Ishikawa (cell line): ENCODE data around the gene FZD7.

ENCODE experiments used
- CEBPB ChIP-seq: IDR thresholded peaks from 2 replicates; pipeline ENCODE4 v1.6.1; 2012
- CREB1 ChIP-seq: IDR thresholded peaks from 2 replicates; pipeline ENCODE4 v1.6.1; 2012; ENCODE audit warnings: low read depth
- EGR1 ChIP-seq: IDR thresholded peaks from 2 replicates; pipeline ENCODE4 v1.6.1; 2012
- EP300 ChIP-seq: IDR thresholded peaks from 2 replicates; pipeline ENCODE4 v1.6.1; 2012; ENCODE audit warnings: borderline replicate concordance
- FOXM1 ChIP-seq: IDR thresholded peaks from 2 replicates; pipeline ENCODE4 v1.6.1; 2012; ENCODE audit warnings: low read depth, borderline replicate concordance
- MAX ChIP-seq: IDR thresholded peaks from 2 replicates; pipeline ENCODE4 v1.6.1; 2012
- NFIC ChIP-seq: IDR thresholded peaks from 2 replicates; pipeline ENCODE4 v1.6.1; 2012
- RAD21 ChIP-seq: IDR thresholded peaks from 2 replicates; pipeline ENCODE4 v1.6.1; 2012; ENCODE audit warnings: low read depth
- REST ChIP-seq: IDR thresholded peaks from 2 replicates; pipeline ENCODE4 v1.6.1; 2012; ENCODE audit warnings: low read depth, mild to moderate bottlenecking
- TAF1 ChIP-seq: IDR thresholded peaks from 2 replicates; pipeline ENCODE4 v1.6.1; 2012; ENCODE audit warnings: low read depth, mild to moderate bottlenecking
- TCF12 ChIP-seq: IDR thresholded peaks from 2 replicates; pipeline ENCODE4 v1.6.1; 2012; ENCODE audit warnings: low read depth
- TEAD4 ChIP-seq: IDR thresholded peaks from 2 replicates; pipeline ENCODE4 v1.6.1; 2012
- USF1 ChIP-seq: IDR thresholded peaks from 2 replicates; pipeline ENCODE4 v1.6.1; 2012
- YY1 ChIP-seq: IDR thresholded peaks from 2 replicates; pipeline ENCODE4 v1.6.1; 2012; ENCODE audit warnings: low read depth
- ZBTB7A ChIP-seq: IDR thresholded peaks from 2 replicates; pipeline ENCODE4 v1.6.1; 2012; ENCODE audit warnings: low read depth

FZD7 gene

GRCh38 chr2:202014759-202015211, 18.9 kb upstream of the FZD7 start:
- TF ChIP-seq EP300 (no peak), RAD21 (no peak), TCF12 (no peak), USF1 (no peak), TEAD4 (no peak), MAX (no peak), CREB1 (no peak), YY1 (no peak), REST (no peak), EGR1 (no peak), ZBTB7A (no peak), NFIC (no peak), CEBPB (no peak)

GRCh38 chr2:202015471-202015870, 18.2 kb upstream of the FZD7 start:
- TF ChIP-seq EGR1 = no peak
- no peak for TF ChIP-seq TEAD4
- TF ChIP-seq MAX = no peak
- TF ChIP-seq USF1 = no peak
- TF ChIP-seq YY1 = no peak
- no peak for TF ChIP-seq NFIC
- no peak for TF ChIP-seq TCF12
- no peak for TF ChIP-seq ZBTB7A
- TF ChIP-seq CEBPB = no peak
- no peak for TF ChIP-seq FOXM1
- no peak for TF ChIP-seq RAD21
- no peak for TF ChIP-seq CREB1
- TF ChIP-seq EP300 = no peak
- no peak for TF ChIP-seq REST
- no peak for TF ChIP-seq TAF1

GRCh38 chr2:202016579-202017227, 17.0 kb upstream of the FZD7 start:
- no peak for TF ChIP-seq TCF12
- no peak for TF ChIP-seq EGR1
- TF ChIP-seq MAX = no peak
- no peak for TF ChIP-seq FOXM1
- TF ChIP-seq TAF1 = no peak
- TF ChIP-seq RAD21 = no peak
- TF ChIP-seq EP300 = no peak
- TF ChIP-seq ZBTB7A = no peak
- TF ChIP-seq USF1 = no peak
- no peak for TF ChIP-seq REST
- no peak for TF ChIP-seq CREB1
- no peak for TF ChIP-seq YY1
- TF ChIP-seq CEBPB = no peak
- no peak for TF ChIP-seq TEAD4
- no peak; the same call in 1 of the 2 replicates for TF ChIP-seq NFIC
